GM18519 (cell line): Measurements from ENCODE around the gene XPNPEP2.

Experiments used
- ATAC-seq: cut with Tn5 transposase; IDR thresholded peaks from one replicate; pipeline ENCODE4 v1.9.1; 2021; ENCODE audit warnings: mild to moderate bottlenecking, moderate library complexity; ENCODE audit not compliant: unreplicated experiment, low FRiP score

The XPNPEP2 gene

GRCh38 chrX:129793604-129794191 is 54.9 kb downstream of the XPNPEP2 start:
- ATAC-seq = no peak

- no peak for ATAC-seq
Measured at GRCh38 chrX:129795584-129795983, 56.8 kb downstream of the XPNPEP2 start.

- no peak for ATAC-seq
Measured at GRCh38 chrX:129797251-129797906, 58.6 kb downstream of the XPNPEP2 start.

- no peak for ATAC-seq
Measured at GRCh38 chrX:129798456-129798855, 59.7 kb downstream of the XPNPEP2 start.

- ATAC-seq = no peak
Measured at GRCh38 chrX:129798888-129799287, 60.1 kb downstream of the XPNPEP2 start.

GRCh38 chrX:129800186-129800585 is 61.4 kb downstream of the XPNPEP2 start:
- ATAC-seq = no peak

GRCh38 chrX:129802863-129803262 is 64.1 kb downstream of the XPNPEP2 start:
- ATAC-seq = no peak

GRCh38 chrX:129804806-129805205 is 66.0 kb downstream of the XPNPEP2 start:
- ATAC-seq = no peak

- ATAC-seq = no peak
Measured at GRCh38 chrX:129808158-129808828, 69.5 kb downstream of the XPNPEP2 start.

- no peak for ATAC-seq
Measured at GRCh38 chrX:129808829-129809796, 70.3 kb downstream of the XPNPEP2 start.

- ATAC-seq = no peak
Measured at GRCh38 chrX:129813662-129814368, 75.0 kb downstream of the XPNPEP2 start.

- no peak for ATAC-seq
Measured at GRCh38 chrX:129818123-129818522, 79.3 kb downstream of the XPNPEP2 start.
